ENCODE data around the gene AK1.

GRCh38 chr9:127915325-127915752 is 37.9 kb upstream of the AK1 start:
- TF ChIP-seq CTCF (IDR thresholded peaks at IDR 0.05 in 2 of 3, conservative IDR thresholded peaks at IDR 0.05 in 1 of 3; ENCODE audit: borderline replicate concordance in 1 of 3, insufficient read depth in 1 of 3, low read depth in 2 of 3, low read length in 2 of 3) (no peak), RAD21 (IDR thresholded peaks at IDR 0.05; ENCODE audit: low read depth) (no peak), POLR2AphosphoS5 (IDR thresholded peaks at IDR 0.05; ENCODE audit: low read depth, low read length) (no peak), ZNF274 (IDR thresholded peaks at IDR 0.05; ENCODE audit: low read depth, low read length) (no peak), YY1 (IDR thresholded peaks at IDR 0.05; ENCODE audit: extremely low read depth, insufficient replicate concordance, low read depth, low read length) (no peak), CEBPB (IDR thresholded peaks at IDR 0.05; ENCODE audit: low read depth) (no peak), SIN3A (IDR thresholded peaks at IDR 0.05; ENCODE audit: low read depth) (no peak), EZH2phosphoT487 (IDR thresholded peaks at IDR 0.05; ENCODE audit: borderline replicate concordance) (no peak), POLR2A (IDR thresholded peaks at IDR 0.05; ENCODE audit: borderline replicate concordance, extremely low read depth, insufficient read depth, insufficient read length) (no peak), EZH2 (IDR thresholded peaks at IDR 0.05) (no peak), SP1 (IDR thresholded peaks at IDR 0.05; ENCODE audit: low read depth) (no peak), ZFX (IDR thresholded peaks at IDR 0.05) (no peak), TCF7L2 (IDR thresholded peaks at IDR 0.05; ENCODE audit: borderline replicate concordance, extremely low read depth, insufficient read depth, insufficient read length) (no peak), REST (IDR thresholded peaks at IDR 0.05; ENCODE audit: low read depth) (no peak)
